SU-DHL-6 (cell line): ENCODE results near the gene TRAPPC2L.

Source experiments
- CTCF ChIP-seq: fragments of 200-600 bp; sonication (generic); IDR thresholded peaks from one replicate; pipeline ENCODE4 v1.5.1; 2017; ENCODE audit warnings: antibody characterized with exemption, mild to moderate bottlenecking, low read length, moderate library complexity; ENCODE audit not compliant: insufficient read depth, poor library complexity, severe bottlenecking
- EZH2phosphoT487 ChIP-seq: fragments of 200-600 bp; sonication (generic), shearing (Covaris generic); conservative IDR thresholded peaks from 2 replicates; pipeline ENCODE4 v1.6.1; 2018; ENCODE audit warnings: mild to moderate bottlenecking, antibody characterized with exemption, low read length, moderate library complexity, mixed read lengths

DNA sequence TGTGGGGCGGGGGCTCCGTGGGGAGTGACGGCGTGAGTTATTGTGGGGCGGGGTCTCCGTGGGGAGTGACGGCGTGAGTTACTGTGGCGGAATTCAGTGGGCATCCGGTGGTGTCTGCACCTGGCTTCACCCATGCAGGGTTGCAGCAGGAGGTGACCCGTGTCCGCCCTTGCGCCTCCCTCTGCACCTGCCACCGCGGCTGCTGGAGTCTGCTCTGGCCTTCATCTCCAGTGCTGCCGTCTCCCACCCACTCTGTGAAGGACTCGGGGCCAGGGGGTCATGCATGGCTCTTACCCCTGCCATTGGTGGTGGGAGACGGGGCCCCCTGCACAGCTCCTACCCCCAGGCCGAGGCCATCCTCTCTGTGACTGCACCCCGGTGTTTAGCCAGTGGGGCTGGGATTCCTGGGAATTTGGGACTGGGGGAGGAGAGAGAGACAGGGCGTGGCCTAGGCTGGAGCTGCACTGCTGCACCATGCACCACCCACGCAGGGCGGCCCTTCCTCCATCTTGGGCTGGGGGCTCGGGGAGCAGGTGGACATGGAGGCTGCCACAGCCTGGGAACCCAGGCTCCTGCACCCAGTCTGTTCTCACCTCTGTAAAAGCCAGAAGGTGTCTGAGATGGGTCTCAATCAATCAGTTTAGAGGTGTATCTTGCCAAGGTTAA is 10.8 kb downstream of the TRAPPC2L start:
- TF ChIP-seq CTCF (no peak), EZH2phosphoT487 (no peak)
